GM18951 (cell line): ENCODE data around the gene MORN4.

Experiments
- POLR2A ChIP-seq: IDR thresholded peaks from 4 replicates; pipeline ENCODE4 v1.6.1; 2011; ENCODE audit warnings: mild to moderate bottlenecking; ENCODE audit not compliant: insufficient read length, insufficient read depth; ENCODE audit errors: extremely low read depth
- in situ Hi-C: fragments of 300-500 bp; cut with MboI; formaldehyde crosslinking; loops from one replicate; pipeline ENCODE4 v1.12.0; 2022; ENCODE audit warnings: low sequenced_read_pairs, mixed read lengths, inconsistent platforms; ENCODE audit not compliant: unreplicated experiment

The MORN4 gene

DNA sequence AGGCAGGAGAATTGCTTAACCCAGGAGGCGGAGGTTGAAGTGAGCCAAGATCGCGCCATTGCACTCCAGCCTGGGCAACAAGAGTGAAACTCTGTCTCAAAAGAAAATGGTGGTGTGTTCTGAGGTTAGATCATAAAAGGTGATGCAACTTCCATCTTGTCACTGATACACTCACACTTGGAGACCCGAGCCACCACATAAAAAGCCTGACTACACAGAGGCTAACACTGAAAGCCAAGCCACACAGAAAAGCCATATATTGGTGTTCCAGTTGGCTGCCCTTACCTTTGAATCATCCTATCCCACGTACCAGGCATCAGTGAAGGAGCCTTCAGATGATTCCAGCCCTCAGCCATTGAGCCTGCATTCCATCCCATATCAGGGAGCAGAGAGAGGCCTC is 4.0 kb downstream of the MORN4 start:
- TF ChIP-seq POLR2A = no peak

GRCh38 chr10:97628228-97628627 is 5.1 kb downstream of the MORN4 start:
- in situ Hi-C loops = no loop called here
- TF ChIP-seq POLR2A = no peak

More for the DNA sequence above, 4.0 kb downstream of the MORN4 start:
- in situ Hi-C loops = no loop called here

GRCh38 chr10:97627731-97628130 is 5.6 kb downstream of the MORN4 start:
- no peak for TF ChIP-seq POLR2A
- in situ Hi-C loops = no loop called here

DNA sequence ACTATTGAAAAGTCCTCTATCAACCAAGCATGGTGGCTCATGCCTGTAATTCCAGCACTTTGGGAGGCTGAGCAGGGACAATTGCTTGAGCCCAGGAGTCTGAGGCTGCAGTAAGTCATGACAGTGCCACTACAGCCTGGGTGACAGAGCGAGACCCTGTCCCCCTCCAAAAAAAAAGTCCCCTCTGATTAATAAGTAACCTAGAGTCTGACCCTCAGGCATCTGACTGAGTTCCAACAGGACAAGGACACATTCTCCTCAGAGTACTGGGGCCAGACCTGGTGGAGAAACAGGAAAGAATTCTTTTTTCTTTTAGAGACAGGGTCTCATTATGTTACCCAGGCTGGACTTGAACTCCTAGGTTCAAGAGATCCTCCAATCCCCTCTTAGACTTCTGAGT is 10.0 kb downstream of the MORN4 start:
- in situ Hi-C loops = no loop called here
- TF ChIP-seq POLR2A = no peak

DNA sequence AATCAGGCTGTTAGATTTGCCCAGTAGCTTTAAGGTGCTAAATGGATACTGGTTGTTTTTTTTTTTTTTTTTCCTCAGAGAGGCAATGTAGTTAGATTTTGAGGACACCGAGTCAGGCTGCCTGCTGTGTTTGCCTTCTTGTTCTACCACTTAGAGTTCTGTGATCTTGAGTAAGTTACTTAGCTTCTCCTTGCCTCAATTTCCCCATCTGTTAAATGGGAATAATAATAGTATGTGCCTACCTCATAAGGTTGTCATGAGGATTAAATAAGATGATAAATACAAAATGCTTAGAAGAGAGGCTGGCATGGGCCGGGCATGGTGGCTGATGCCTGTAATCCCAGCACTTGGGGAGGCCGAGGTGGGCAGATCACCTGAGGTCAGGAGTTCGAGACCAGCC is 14.6 kb downstream of the MORN4 start:
- no peak for TF ChIP-seq POLR2A
- in situ Hi-C loops = no loop called here

DNA sequence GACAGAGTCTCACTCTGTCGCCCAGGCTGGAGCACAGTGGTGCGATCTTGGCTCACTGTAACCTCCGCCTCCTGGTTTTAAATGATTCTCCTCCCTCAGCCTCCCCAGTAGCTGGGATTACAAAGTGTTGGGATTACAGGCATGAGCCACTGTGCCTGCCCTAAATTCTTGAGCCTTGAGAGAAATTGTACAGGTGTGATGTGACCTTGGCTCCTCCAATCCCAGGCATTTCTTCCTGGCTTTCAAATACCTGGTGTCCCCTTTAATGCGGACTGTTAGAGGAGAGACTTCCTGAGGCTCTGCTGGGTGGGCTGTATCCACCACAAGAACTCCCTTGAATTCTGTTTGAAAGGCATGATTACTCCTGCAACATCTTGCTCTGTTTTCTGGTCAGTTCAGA is 15.0 kb downstream of the MORN4 start:
- TF ChIP-seq POLR2A = no peak
- in situ Hi-C loops = no loop called here

DNA sequence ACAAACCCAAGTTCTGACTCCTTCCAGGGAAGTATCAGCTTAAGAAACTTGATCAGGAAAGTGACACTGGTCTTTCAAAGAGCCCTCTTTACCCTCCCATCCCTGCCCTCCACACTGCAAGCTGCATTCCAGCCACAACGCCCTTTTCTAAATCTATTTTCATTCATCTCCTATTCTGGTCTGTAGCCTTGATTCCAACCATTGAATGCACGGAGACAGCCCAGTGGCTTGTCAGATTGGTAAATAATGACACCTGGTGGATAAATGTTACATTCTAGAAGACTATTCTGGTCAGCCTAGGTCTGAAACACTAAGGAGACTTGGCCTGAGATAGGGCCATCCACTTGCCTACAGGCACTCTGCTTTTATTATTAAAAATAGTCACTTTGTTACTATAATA is 20.9 kb downstream of the MORN4 start:
- in situ Hi-C loops = no loop called here
- no peak for TF ChIP-seq POLR2A

- in situ Hi-C loops = no loop called here
- TF ChIP-seq POLR2A = no peak
Measured at GRCh38 chr10:97611473-97611872, 21.8 kb downstream of the MORN4 start.

DNA sequence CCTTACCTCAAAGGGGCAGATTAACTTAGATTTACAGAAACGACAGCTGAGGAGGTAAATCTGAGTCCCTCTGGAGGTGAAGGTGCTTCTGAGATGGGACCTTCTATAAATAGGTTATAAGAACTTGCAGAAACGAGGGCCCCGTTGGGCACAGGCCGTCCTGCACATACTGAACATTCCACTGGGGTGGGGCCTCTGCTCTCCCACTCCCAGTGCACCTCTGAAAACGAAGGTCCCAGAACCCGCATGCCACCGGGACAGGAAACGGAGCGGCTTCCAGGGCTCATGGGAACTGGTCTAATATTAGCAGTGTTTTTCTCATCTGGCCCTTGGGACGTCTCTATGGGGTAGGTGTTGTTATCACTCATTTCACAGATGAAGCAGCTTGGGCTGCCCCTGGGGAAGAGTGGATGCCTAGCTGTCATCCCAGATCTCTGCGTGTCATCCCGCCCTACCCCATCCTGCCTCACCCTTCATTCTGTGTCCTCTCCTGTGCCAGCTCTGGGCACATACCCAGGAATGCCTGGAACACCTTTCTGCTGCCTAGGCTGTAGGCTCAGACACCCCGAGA is 24.2 kb downstream of the MORN4 start:
- in situ Hi-C loops = no loop called here

DNA sequence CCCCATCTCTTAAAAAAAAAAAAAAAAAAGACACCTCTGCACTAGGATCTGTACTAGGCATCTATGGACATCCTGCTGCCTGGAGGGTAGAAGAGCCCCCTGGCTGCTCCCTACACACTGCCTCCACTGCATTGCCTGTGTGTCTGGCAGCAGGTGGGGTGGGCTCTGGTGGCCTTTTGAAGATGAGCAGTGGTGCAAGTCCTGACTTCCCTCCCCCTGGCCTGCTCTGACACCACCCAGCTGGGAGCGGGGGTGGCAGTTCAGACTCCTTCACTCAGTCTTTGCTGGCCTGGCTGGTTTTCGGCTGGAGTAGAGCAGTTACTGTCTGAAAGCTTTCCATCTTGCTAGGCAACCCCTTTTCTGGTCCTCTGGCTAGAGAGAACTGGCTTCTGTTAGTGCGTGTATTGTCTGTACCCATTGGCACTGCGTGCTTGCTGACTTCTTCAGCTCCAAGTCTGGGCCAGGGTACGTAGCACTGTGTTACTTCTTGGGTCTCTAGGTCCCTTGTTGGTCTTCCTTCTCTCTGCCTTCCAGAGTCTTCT is 26.1 kb downstream of the MORN4 start:
- TF ChIP-seq POLR2A = no peak
- in situ Hi-C loops = no loop called here

More for the DNA sequence above, 24.2 kb downstream of the MORN4 start:
- no peak for TF ChIP-seq POLR2A

- in situ Hi-C loops = no loop called here
- no peak for TF ChIP-seq POLR2A
Measured at GRCh38 chr10:97601268-97602215, 31.8 kb downstream of the MORN4 start.

- no peak for TF ChIP-seq POLR2A
- in situ Hi-C loops = no loop called here
Measured at GRCh38 chr10:97600616-97601015, 32.7 kb downstream of the MORN4 start.

DNA sequence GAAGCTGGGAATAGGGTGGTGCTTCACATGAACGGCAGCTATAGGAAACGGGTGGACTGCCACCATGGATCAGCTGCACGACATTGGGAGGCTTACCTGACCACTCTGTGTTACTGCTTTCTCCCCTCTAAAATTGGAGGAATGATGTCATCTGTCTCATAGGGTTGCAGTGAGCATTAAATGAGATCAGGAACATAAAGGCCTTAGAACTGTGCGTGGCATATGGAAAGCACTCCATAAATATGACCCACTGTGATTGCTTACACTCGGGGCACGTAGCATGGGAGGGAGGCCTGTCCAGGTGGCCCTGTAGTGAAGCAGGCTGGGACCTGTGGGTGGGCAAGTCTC is 34.1 kb downstream of the MORN4 start:
- in situ Hi-C loops = no loop called here
- TF ChIP-seq POLR2A = no peak
